Measurements from ENCODE around the gene DLD.
"Not testable (repeated sequence)": the region's sequence is repeated elsewhere in the genome, so short reads cannot be mapped to it uniquely, and the experiment has no call there.

The DLD gene

DNA sequence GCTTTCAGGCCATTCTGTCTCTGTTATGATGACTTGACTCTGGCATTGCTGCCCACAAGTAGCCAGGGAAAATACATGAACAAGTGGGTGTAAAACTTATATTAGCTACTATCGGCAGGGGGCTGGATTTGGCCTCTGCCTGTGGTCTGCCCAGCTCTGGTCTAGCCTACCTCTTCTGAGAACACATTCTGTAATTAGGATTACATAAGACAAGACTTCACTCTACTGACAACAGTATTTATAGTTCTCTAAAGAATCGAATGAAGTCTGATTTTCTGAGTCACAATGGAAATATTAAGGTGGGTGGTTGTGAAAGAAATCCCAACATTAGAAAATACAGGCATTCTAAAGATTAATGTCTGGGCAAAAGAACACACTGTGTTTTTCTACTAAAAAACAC is 55.5 kb downstream of the DLD start:
- DNase-seq, result no peak

DNA sequence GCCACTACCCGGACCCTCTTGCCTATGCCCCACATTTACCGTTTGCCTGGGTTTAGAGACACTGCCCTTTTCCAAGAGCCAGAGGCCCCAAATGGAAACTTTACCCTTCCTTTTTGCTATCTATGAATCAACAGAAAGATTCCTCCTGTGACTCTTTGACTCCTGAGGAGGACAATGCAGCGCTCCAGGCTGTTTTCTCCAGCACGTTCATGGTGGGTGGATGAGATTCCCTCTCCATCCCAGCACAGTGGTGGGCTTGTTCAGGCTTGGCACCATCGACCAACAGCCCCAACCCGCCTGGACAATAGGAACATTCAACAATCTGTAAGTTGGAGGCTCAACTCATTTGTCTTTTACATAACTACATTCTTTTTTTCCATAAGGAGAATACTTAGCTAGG is 55.9 kb downstream of the DLD start:
- DNase-seq, result no peak

GRCh38 chr7:107948645-107949442 is 57.9 kb downstream of the DLD start:
- DNase-seq, result no peak

GRCh38 chr7:107949443-107949935 is 58.5 kb downstream of the DLD start:
- no peak for DNase-seq

GRCh38 chr7:107951172-107951787 is 60.3 kb downstream of the DLD start:
- DNase-seq, result no peak

DNA sequence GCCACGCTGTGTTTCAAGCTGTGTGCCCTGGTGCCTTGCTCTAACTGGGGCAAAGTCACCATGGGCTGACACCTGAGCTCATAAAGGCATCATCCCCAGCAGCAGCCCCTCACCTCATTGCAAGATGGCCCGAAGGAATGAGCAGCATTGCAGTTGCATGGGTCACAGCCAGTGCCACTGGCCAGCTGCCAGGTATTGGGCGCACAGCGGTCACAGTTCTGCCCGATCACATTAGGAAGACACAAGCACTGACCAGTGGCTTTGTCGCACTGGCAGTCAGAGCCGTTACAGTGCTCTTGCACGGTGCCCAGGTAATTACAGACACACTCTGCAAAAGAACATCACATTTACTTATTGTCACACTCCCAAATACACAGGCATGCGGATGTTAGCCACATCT is 60.9 kb downstream of the DLD start:
- no peak for DNase-seq

DNA sequence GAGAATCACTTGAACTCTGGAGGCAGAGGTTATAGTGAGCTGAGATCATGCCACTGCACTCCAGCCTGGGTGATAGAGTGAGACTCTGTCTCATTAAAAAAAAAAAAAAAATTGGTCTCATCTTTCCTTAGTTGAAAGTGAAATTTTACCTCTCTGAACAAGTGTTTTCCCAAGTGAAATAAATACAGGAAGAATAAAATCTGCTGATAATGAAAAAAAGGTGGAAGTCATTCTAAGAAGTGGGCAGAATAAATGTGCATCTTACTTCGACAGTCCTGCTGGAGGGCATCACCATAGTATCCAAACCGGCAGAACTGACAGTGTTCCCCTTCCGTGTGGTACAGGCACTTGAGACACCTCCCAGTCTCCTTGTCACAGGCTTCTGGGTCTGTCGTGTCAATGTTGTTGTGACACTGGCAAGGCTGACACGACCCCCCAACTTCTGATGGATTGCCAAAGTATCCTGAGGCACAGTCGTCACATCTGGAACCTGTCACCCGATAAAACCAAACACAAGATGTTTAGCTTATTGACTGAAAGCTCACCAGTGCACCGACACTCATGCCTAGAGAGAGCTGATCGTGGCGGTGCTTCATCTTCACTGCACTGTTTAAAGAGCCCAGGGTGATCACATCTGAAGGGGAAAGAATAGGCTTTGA is 62.4 kb downstream of the DLD start:
- DNase-seq, result no peak

- no peak for DNase-seq
Measured at GRCh38 chr7:107953924-107954303, 62.9 kb downstream of the DLD start.

GRCh38 chr7:107955394-107955793 is 64.4 kb downstream of the DLD start:
- no peak for DNase-seq

DNA sequence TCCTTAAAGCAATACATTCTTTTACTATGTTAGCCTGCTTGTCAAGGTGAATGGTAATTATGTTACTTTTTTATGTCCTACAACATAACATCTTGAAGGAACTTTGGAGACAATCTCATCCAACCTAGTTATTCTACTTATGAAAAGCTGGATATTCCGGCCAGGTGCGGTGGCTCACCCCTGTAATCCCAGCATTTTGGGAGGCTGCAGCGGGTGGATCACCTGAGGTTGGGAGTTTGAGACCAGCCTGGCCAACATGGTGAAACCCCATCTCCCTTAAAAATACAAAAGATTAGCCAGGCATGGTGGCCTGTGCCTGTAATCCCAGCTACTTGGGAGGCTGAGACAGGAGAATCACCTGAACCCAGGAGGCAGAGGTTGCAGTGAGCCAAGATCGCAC is 66.0 kb downstream of the DLD start:
- not testable (repeated sequence) for DNase-seq

DNA sequence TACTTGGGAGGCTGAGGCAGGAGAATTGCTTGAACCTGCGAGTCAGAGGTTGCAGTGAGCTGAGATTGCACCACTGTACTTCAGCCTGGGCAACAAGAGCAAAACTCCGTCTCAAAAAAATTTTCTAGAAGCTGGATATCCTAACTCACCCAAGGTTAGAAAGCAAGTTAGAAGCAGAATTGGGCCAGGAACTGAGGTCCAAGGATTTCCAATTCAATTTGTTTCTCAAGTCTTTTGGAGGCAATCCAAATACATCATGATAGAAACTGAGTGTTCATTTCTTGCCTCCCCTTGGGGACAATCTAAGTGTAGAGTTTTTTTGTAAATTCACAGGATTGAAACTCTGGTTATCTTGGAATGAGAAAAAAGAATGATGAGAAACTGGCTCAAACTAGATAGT is 66.5 kb downstream of the DLD start:
- no peak for DNase-seq

DNA sequence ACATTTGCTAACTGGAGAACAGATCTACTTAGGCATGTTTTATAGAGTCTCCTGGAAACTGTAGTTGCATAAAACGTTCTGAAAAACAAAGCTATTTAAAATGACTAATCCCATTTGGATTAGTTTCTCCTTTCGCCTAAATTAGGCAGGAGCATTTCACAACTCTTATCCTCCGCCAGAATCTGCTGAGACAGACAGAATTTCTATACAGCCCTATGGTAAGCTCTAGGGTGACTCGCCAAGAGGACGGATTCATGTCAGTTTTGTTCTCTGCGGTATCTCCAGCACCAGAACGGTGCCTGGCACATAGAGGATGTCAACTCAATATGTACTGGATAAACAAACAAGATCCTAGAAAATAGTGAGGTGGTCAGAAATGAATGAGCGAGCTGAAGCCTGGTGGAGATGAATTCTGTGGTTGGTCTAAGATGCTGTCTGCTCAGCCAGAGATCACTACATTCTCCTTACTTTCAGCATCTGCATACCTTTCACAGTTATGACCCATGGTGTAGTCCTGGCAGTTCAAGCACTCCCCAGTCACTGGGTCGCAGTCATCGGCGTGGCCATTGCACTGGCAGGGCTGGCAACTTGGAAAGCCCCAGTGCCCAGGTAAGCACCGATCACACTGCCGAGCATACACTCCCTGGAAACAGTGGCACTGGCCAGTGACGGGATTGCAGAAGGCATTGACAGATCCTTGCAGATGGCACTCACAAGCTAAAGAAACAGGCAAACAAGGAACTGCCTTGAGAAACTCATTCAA is 68.0 kb downstream of the DLD start:
- no peak for DNase-seq

- no peak for DNase-seq
Measured at GRCh38 chr7:107959527-107959898, 68.5 kb downstream of the DLD start.

- DNase-seq, result no peak
Measured at GRCh38 chr7:107960272-107960671, 69.3 kb downstream of the DLD start.

DNA sequence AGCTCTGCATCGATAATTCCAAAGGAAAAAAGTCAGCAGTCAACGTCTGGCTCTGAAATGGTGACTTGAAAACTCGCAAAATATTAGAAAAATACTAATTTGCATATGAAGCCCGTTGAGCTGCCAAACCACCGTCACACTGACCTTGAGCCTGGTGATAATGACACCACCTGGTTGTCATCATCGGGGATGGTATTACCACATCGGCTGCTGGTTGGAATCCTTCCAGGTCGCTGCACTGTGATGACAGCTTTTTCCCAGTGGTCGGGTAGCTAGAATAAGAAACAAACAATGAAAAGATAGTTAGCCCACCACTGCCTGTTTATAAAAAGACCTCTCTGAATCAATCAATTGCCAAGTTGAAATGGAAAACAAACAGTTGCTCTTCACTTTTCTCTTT is 70.4 kb downstream of the DLD start:
- DNase-seq, result no peak

GRCh38 chr7:107962817-107963216 is 71.8 kb downstream of the DLD start:
- DNase-seq, result no peak

GRCh38 chr7:107964510-107964909 is 73.5 kb downstream of the DLD start:
- DNase-seq, result no peak

DNA sequence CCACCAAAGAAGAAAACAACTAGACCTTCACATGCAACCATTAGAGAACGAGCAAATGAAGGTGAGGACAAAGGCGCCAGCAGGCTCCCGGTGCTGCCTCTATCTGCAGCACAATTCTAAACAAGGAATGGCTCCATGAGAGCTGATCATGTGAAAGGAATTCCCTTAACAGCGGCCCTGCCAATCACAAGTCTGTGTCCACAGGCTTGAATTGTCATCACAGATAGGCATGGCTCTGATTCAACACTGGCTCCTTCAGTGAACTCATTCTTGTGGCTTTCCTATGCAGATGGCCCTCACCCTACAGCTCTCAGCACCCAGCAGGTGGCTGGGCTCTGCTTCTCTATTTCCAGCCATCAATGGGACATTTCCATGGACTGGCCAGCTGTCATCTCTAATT is 75.7 kb downstream of the DLD start:
- no peak for DNase-seq

GRCh38 chr7:107967420-107967819 is 76.4 kb downstream of the DLD start:
- DNase-seq, result no peak

GRCh38 chr7:107968449-107968848 is 77.5 kb downstream of the DLD start:
- no peak for DNase-seq

GRCh38 chr7:107969856-107970255 is 78.9 kb downstream of the DLD start:
- DNase-seq, result no peak

Data from NCI-H1930 (cell line).